Hematopoietic multipotent progenitor cell treated with erythropoietin and hydrocortisone succinate and interleukin-3 and kit ligand, for 4 days (in vitro differentiated cells): Measurements from ENCODE around the gene CDH12.
"Not testable (repeated sequence)": the region's sequence is repeated elsewhere in the genome, so short reads cannot be mapped to it uniquely, and the experiment has no call there.

ENCODE experiments used
- DNase-seq: peaks from one replicate; pipeline ENCODE4 v3.0.0-alpha.2; 2015

Gene CDH12

GRCh38 chr5:22411554-22412349 lies 441.4 kb downstream of the CDH12 start:
- no peak for DNase-seq

GRCh38 chr5:22391956-22392355 lies 461.2 kb downstream of the CDH12 start:
- DNase-seq: no peak

GRCh38 chr5:22390888-22391287 lies 462.3 kb downstream of the CDH12 start:
- no peak for DNase-seq

GRCh38 chr5:22372826-22373660 lies 480.1 kb downstream of the CDH12 start:
- no peak for DNase-seq

GRCh38 chr5:22372376-22372775 lies 480.8 kb downstream of the CDH12 start:
- DNase-seq: no peak

- no peak for DNase-seq
Measured at GRCh38 chr5:22354956-22355355, 498.2 kb downstream of the CDH12 start.

GRCh38 chr5:22352493-22352892 lies 500.7 kb downstream of the CDH12 start:
- no peak for DNase-seq

GRCh38 chr5:22351178-22351577 lies 502.0 kb downstream of the CDH12 start:
- DNase-seq: no peak

GRCh38 chr5:22348027-22348426 lies 505.1 kb downstream of the CDH12 start:
- DNase-seq: no peak

- DNase-seq: no peak
Measured at GRCh38 chr5:22344000-22344399, 509.1 kb downstream of the CDH12 start.

GRCh38 chr5:22341406-22341805 lies 511.7 kb downstream of the CDH12 start:
- DNase-seq: no peak

GRCh38 chr5:22332949-22333348 lies 520.2 kb downstream of the CDH12 start:
- not testable (repeated sequence) for DNase-seq

- no peak for DNase-seq
Measured at GRCh38 chr5:22329683-22330082, 523.5 kb downstream of the CDH12 start.

GRCh38 chr5:22319798-22320197 lies 533.3 kb downstream of the CDH12 start:
- DNase-seq: no peak

- DNase-seq: no peak
Measured at GRCh38 chr5:22316294-22316693, 536.9 kb downstream of the CDH12 start.

- not testable (repeated sequence) for DNase-seq
Measured at GRCh38 chr5:22315052-22315451, 538.1 kb downstream of the CDH12 start.

- no peak for DNase-seq
Measured at GRCh38 chr5:22314548-22314947, 538.6 kb downstream of the CDH12 start.

GRCh38 chr5:22306011-22306410 lies 547.1 kb downstream of the CDH12 start:
- DNase-seq: no peak

- DNase-seq: no peak
Measured at GRCh38 chr5:22295832-22296231, 557.3 kb downstream of the CDH12 start.

- no peak for DNase-seq
Measured at GRCh38 chr5:22293147-22293546, 560.0 kb downstream of the CDH12 start.

GRCh38 chr5:22278164-22278563 lies 575.0 kb downstream of the CDH12 start:
- DNase-seq: no peak

GRCh38 chr5:22277006-22277405 lies 576.1 kb downstream of the CDH12 start:
- DNase-seq: no peak

- not testable (repeated sequence) for DNase-seq
Measured at GRCh38 chr5:22265855-22266254, 587.3 kb downstream of the CDH12 start.

GRCh38 chr5:22258139-22258538 lies 595.0 kb downstream of the CDH12 start:
- no peak for DNase-seq
